Heart left ventricle (tissue), 13 donors: ENCODE data around the gene TRIM38.

ENCODE experiments used
- POLR2A ChIP-seq, 2 donors: fragments of 450-650 bp; IDR thresholded peaks; one replicate each; pipeline ENCODE4 v1.6.1; 2017; ENCODE audit warnings: antibody characterized with exemption in 2 of 2, mild to moderate bottlenecking in 2 of 2, moderate library complexity in 2 of 2
- TF ChIP-seq, protein P1 (sequence below), 12 donors: fragments of 200-600 bp; sonication (generic) in 4 of 12; IDR thresholded peaks; one replicate each; pipeline versions ENCODE4 v1.5.0 to v1.8.0; 2018 to 2022; ENCODE audit warnings: antibody characterized with exemption in 12 of 12, mild to moderate bottlenecking in 5 of 12
- donor health status: ischemic (EF 13 %, LVEDD 7.1; RV severe dilation, severe dysfunction).
- donor health status: DM: no; HTN: yes; CAD: no.
- donor health status: DM: no; HTN: no; CAD: no.
- donor health status: ischemic (EF 25% LVEDD 6.9; RV normal size, moderate dysfunction).
- donor health status: ischemic (EF 25% LVEDD 5.7; RV mildly dilated, moderate dysfunction).
- donor health status: ischemic (EF 35%, LVEDD 5.7; RV mildly dilated, moderate dysfunction).
- donor health status: nonischemic (EF 11% LVEDD 7.7; RV severe dilation, severe dysfunction).
- donor health status: DM: yes; HTN: yes; CAD: no.
- donor health status: PGD.
- donor health status: ischemic (EF 29% LVEDD 5.4; RV normal size, mild dysfunction).
- donor health status: nonischemic (EF 23%, LVEDD 6.1; RV moderate dilation, normal function).

DNA sequence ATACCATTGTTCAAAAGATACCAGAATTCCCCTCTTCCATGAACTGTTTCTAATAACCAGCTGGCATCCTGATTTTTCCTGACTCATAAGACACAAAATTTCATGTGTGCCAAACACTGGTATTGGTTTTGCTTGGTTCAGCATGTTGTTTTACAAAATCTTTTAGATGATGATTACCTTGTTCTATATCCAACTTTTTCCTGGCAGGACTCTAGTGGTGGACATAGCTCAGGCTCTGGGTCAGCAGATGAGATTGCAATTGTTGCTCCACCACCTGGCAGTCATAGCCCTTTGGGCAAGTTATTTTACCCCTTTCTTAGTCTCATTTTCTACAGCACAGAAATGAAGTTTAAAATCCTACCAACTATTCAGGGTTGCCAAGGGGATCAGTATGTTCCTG is 6.2 kb downstream of the TRIM38 start:
- TF ChIP-seq, protein P1, sequence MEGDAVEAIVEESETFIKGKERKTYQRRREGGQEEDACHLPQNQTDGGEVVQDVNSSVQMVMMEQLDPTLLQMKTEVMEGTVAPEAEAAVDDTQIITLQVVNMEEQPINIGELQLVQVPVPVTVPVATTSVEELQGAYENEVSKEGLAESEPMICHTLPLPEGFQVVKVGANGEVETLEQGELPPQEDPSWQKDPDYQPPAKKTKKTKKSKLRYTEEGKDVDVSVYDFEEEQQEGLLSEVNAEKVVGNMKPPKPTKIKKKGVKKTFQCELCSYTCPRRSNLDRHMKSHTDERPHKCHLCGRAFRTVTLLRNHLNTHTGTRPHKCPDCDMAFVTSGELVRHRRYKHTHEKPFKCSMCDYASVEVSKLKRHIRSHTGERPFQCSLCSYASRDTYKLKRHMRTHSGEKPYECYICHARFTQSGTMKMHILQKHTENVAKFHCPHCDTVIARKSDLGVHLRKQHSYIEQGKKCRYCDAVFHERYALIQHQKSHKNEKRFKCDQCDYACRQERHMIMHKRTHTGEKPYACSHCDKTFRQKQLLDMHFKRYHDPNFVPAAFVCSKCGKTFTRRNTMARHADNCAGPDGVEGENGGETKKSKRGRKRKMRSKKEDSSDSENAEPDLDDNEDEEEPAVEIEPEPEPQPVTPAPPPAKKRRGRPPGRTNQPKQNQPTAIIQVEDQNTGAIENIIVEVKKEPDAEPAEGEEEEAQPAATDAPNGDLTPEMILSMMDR (IDR thresholded peaks at IDR 0.05), result no peak
- no peak for TF ChIP-seq POLR2A (IDR thresholded peaks at IDR 0.05)
